Measurements from ENCODE around the gene DUXA.
"Not testable (repeated sequence)": the region's sequence is repeated elsewhere in the genome, so short reads cannot be mapped to it uniquely, and the experiment has no call there.

DNA sequence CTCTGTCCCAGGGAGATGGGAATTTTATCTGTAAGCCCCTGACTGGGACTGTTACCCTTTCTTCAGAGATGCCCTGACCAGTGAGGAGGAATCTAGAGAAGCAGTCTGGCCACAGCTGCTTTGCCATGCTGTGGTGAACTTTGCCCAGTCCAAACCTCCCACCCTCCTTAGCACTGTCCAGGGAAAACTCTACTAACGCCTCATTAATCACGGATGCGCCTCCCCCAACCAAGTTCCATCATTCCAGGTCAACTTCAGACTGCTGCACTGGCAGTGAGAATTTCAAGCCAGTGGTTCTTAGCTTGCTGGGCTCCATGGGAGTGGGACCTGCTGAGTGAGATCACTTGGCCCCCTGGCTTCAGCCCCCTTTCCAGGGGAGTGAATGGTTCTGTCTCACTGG lies 39.9 kb downstream of the DUXA start:
- TF ChIP-seq POLR2AphosphoS5 (IDR thresholded peaks at IDR 0.05; ENCODE audit: low read length); SMARCA5 (IDR thresholded peaks at IDR 0.05); EZH2 (IDR thresholded peaks at IDR 0.05; ENCODE audit: borderline replicate concordance, control insufficient read depth, low read depth, low read length); CEBPB (IDR thresholded peaks at IDR 0.05; ENCODE audit: borderline replicate concordance in 1 of 2, low read depth in 2 of 2, low read length in 2 of 2): not testable (repeated sequence)
- TF ChIP-seq, protein P1, sequence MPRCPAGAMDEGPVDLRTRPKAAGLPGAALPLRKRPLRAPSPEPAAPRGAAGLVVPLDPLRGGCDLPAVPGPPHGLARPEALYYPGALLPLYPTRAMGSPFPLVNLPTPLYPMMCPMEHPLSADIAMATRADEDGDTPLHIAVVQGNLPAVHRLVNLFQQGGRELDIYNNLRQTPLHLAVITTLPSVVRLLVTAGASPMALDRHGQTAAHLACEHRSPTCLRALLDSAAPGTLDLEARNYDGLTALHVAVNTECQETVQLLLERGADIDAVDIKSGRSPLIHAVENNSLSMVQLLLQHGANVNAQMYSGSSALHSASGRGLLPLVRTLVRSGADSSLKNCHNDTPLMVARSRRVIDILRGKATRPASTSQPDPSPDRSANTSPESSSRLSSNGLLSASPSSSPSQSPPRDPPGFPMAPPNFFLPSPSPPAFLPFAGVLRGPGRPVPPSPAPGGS (IDR thresholded peaks at IDR 0.05; ENCODE audit: borderline replicate concordance, insufficient read depth, low read depth, low read length, poor library complexity, severe bottlenecking) = not testable (repeated sequence)

Data from GM12878 (cell line).